Measurements from ENCODE around the gene LYSET.
"Not testable (repeated sequence)": the region's sequence is repeated elsewhere in the genome, so short reads cannot be mapped to it uniquely, and the experiment has no call there.

The LYSET gene

GRCh38 chr14:93184391-93185348, at the start of gene LYSET, which contains the start of gene MOAP1:
Gene LYSET (plus strand): TSS chr14:93185317. CDS start chr14:93185406, 89 bp downstream.
Gene MOAP1 (minus strand): TSS chr14:93184897. CDS start chr14:93184242, 655 bp downstream.
- peak; percentile 57 for DNase-seq

- DNase-seq, result no peak
Observed at GRCh38 chr14:93135399-93135798, 49.7 kb upstream of the LYSET start.

GRCh38 chr14:93136009-93136408, 49.1 kb upstream of the LYSET start:
- no peak for DNase-seq

GRCh38 chr14:93136508-93136907, 48.6 kb upstream of the LYSET start:
- not testable (repeated sequence) for DNase-seq

- no peak for DNase-seq
Observed at GRCh38 chr14:93137864-93138263, 47.3 kb upstream of the LYSET start.

- no peak for DNase-seq
Observed at GRCh38 chr14:93142854-93143652, 42.1 kb upstream of the LYSET start.

- no peak for DNase-seq
Observed at GRCh38 chr14:93146119-93146518, 39.0 kb upstream of the LYSET start.

- no peak for DNase-seq
Observed at GRCh38 chr14:93148979-93149378, 36.1 kb upstream of the LYSET start.

- DNase-seq, result peak; percentile 32
Observed at GRCh38 chr14:93150227-93151208, 34.6 kb upstream of the LYSET start.

- no peak for DNase-seq
Observed at GRCh38 chr14:93153121-93153520, 32.0 kb upstream of the LYSET start.

- no peak for DNase-seq
Observed at GRCh38 chr14:93155667-93156066, 29.4 kb upstream of the LYSET start.

- no peak for DNase-seq
Observed at GRCh38 chr14:93156693-93157369, 28.3 kb upstream of the LYSET start.

GRCh38 chr14:93158349-93158748, 26.8 kb upstream of the LYSET start:
- not testable (repeated sequence) for DNase-seq

- not testable (repeated sequence) for DNase-seq
Observed at GRCh38 chr14:93159625-93160352, 25.3 kb upstream of the LYSET start.

GRCh38 chr14:93160353-93160801, 24.7 kb upstream of the LYSET start:
- DNase-seq, result no peak

GRCh38 chr14:93161411-93161940, 23.6 kb upstream of the LYSET start:
- DNase-seq, result no peak

- DNase-seq, result no peak
Observed at GRCh38 chr14:93163564-93163963, 21.6 kb upstream of the LYSET start.

- DNase-seq, result not testable (repeated sequence)
Observed at GRCh38 chr14:93165271-93166265, 19.5 kb upstream of the LYSET start.

- DNase-seq, result not testable (repeated sequence)
Observed at GRCh38 chr14:93168610-93169009, 16.5 kb upstream of the LYSET start.
